H1 (cell line): ENCODE data around the gene SERPINB11. TPM values are rescaled to one million over a fixed set of nuclear protein-coding genes. Genes with fewer than 3 reads are reported as not detected.

Source experiments
- CTCF ChIA-PET: fragments of 300-600 bp; sonication (Branson Sonifier 250); formaldehyde crosslinking; loops from one replicate; lab custom pipeline; 2021; ENCODE audit not compliant: partially characterized antibody; lab: Charles Lee
- POLR2A ChIA-PET: fragments of 300-600 bp; sonication (Branson Sonifier 250); formaldehyde crosslinking; loops from one replicate; lab custom pipeline; 2021; ENCODE audit warnings: inconsistent platforms; ENCODE audit not compliant: partially characterized antibody; lab: Charles Lee
- DNase-seq, 2 experiments: peaks; one replicate each; pipeline versions ENCODE4 v3.0.0 to v3.0.0-alpha.2; 2010 to 2022; ENCODE audit warnings: low spot score in 2 of 2, low read depth in 1 of 2, mixed read lengths in 1 of 2
- FAIRE-seq: peaks from 2 replicates; lab custom pipeline; 2011; peaks lifted over from hg19 to GRCh38; lab: Jason Lieb, UNC
- H2AFZ ChIP-seq: 2 replicates; pipeline ENCODE4 v1.8.1; 2012; ENCODE audit warnings: low read length, inconsistent platforms
- H2AK5ac ChIP-seq: 2 replicates; pipeline ENCODE4 v1.6.1; 2013; ENCODE audit warnings: low read depth, low read length
- H2BK120ac ChIP-seq: replicated peaks from 2 replicates; pipeline ENCODE3; 2013; ENCODE audit warnings: low read depth, low read length, inconsistent platforms
- H2BK12ac ChIP-seq: 2 replicates; pipeline ENCODE4 v1.6.1; 2013; ENCODE audit warnings: low read depth, low read length
- H2BK15ac ChIP-seq: 2 replicates; pipeline ENCODE4 v1.6.1; 2013; ENCODE audit warnings: low read length
- H2BK20ac ChIP-seq: 2 replicates; pipeline ENCODE4 v1.6.1; 2013; ENCODE audit warnings: low read length
- H2BK5ac ChIP-seq: 2 replicates; pipeline ENCODE4 v1.6.1; 2013; ENCODE audit warnings: low read depth, low read length
- H3K14ac ChIP-seq: 2 replicates; pipeline ENCODE4 v1.6.1; 2013; ENCODE audit warnings: inconsistent platforms; ENCODE audit not compliant: insufficient read length
- H3K18ac ChIP-seq: 2 replicates; pipeline ENCODE4 v1.6.1; 2013; ENCODE audit warnings: low read length; ENCODE audit errors: extremely low read depth
- H3K23ac ChIP-seq: 2 replicates; pipeline ENCODE4 v1.6.1; 2013; ENCODE audit warnings: inconsistent platforms; ENCODE audit not compliant: insufficient read length
- H3K23me2 ChIP-seq: 2 replicates; pipeline ENCODE4 v1.6.1; 2013; ENCODE audit warnings: low read depth, low read length
- H3K27ac ChIP-seq: 2 replicates; pipeline ENCODE4 v1.6.1; 2011; ENCODE audit warnings: low read depth, low read length, inconsistent platforms
- H3K27me3 ChIP-seq, 4 experiments: replicated peaks in 1 of 4; 1 replicate in 1 of 4; 2 replicates in 3 of 4; pipeline versions ENCODE4 v1.6.1 to v1.8.1; 2011 to 2013; ENCODE audit warnings: low read length in 3 of 4, mild to moderate bottlenecking in 3 of 4, inconsistent platforms in 2 of 4, mixed read lengths in 2 of 4, moderate library complexity in 1 of 4; ENCODE audit not compliant: control insufficient read depth in 3 of 4, insufficient read depth in 3 of 4; ENCODE audit errors: extremely low read depth in 1 of 4
- H3K36me3 ChIP-seq, 4 experiments: 2 replicates each; pipeline versions ENCODE4 v1.6.1 to v1.8.1; 2011 to 2013; ENCODE audit warnings: mild to moderate bottlenecking in 4 of 4, low read length in 3 of 4, moderate library complexity in 2 of 4, control low read depth in 1 of 4, inconsistent platforms in 1 of 4; ENCODE audit not compliant: insufficient read depth in 4 of 4, control insufficient read depth in 2 of 4
- H3K4ac ChIP-seq: replicated peaks from 2 replicates; pipeline ENCODE3; 2013; ENCODE audit warnings: low read length, low read depth, mixed read lengths, inconsistent platforms; ENCODE audit not compliant: insufficient read length
- H3K4me1 ChIP-seq, 4 experiments: replicated peaks in 1 of 4; 1 replicate in 1 of 4; 2 replicates in 3 of 4; pipeline versions ENCODE4 v1.6.1 to v1.8.1; 2011 to 2013; ENCODE audit warnings: low read length in 3 of 4, inconsistent platforms in 2 of 4, mixed read lengths in 1 of 4; ENCODE audit not compliant: insufficient read depth in 4 of 4, control insufficient read depth in 3 of 4
- H3K4me2 ChIP-seq, 2 experiments: 2 replicates each; pipeline versions ENCODE4 v1.6.1 to v1.8.1; 2011 to 2013; ENCODE audit warnings: low read depth in 2 of 2, low read length in 2 of 2, control low read depth in 1 of 2, inconsistent platforms in 1 of 2, mild to moderate bottlenecking in 1 of 2; ENCODE audit not compliant: insufficient read depth in 1 of 2
- H3K4me3 ChIP-seq, 4 experiments: fragments of 200-600, 300-600 bp in 1 of 4; sonication (generic), shearing (Covaris generic), sonication (Bioruptor Twin) in 1 of 4; 2 replicates each; pipeline versions ENCODE4 v1.5.1 to v1.8.1; 2011 to 2016; ENCODE audit warnings: low read length in 4 of 4, low read depth in 3 of 4, control low read depth in 2 of 4, inconsistent platforms in 2 of 4, mild to moderate bottlenecking in 2 of 4, mixed read lengths in 1 of 4, moderate library complexity in 1 of 4; ENCODE audit not compliant: insufficient read depth in 2 of 4; ENCODE audit errors: extremely low read depth in 1 of 4
- H3K56ac ChIP-seq: replicated peaks from 2 replicates; pipeline ENCODE3; 2013; ENCODE audit warnings: low read depth, mild to moderate bottlenecking, mixed read lengths, low read length, inconsistent platforms; ENCODE audit not compliant: insufficient read length
- H3K79me1 ChIP-seq: 2 replicates; pipeline ENCODE4 v1.6.1; 2013; ENCODE audit warnings: low read depth, low read length, control low read depth
- H3K79me2 ChIP-seq, 2 experiments: 2 replicates each; pipeline versions ENCODE4 v1.6.1 to v1.8.1; 2012 to 2013; ENCODE audit warnings: low read length in 2 of 2, mild to moderate bottlenecking in 2 of 2, inconsistent platforms in 1 of 2; ENCODE audit not compliant: insufficient read depth in 2 of 2, control insufficient read depth in 1 of 2
- H3K9ac ChIP-seq, 4 experiments: replicated peaks in 1 of 4; 1 replicate in 1 of 4; 2 replicates in 3 of 4; pipeline versions ENCODE4 v1.6.1 to v1.8.1; 2011 to 2013; ENCODE audit warnings: low read depth in 3 of 4, low read length in 3 of 4, control low read depth in 2 of 4, mild to moderate bottlenecking in 2 of 4, moderate library complexity in 2 of 4, inconsistent platforms in 1 of 4; ENCODE audit errors: extremely low read depth in 1 of 4
- H3K9me3 ChIP-seq, 2 experiments: 2 replicates each; pipeline versions ENCODE4 v1.6.1 to v1.8.1; 2012 to 2013; ENCODE audit warnings: mild to moderate bottlenecking in 2 of 2, moderate library complexity in 2 of 2, control low read depth in 1 of 2, inconsistent platforms in 1 of 2, low read depth in 1 of 2, low read length in 1 of 2, mixed read lengths in 1 of 2; ENCODE audit not compliant: insufficient read depth in 2 of 2
- H4K20me1 ChIP-seq, 2 experiments: replicated peaks in 1 of 2; 2 replicates each; pipeline versions ENCODE3 to v1.8.1; 2011 to 2013; ENCODE audit warnings: inconsistent platforms in 2 of 2, low read length in 2 of 2, mild to moderate bottlenecking in 1 of 2; ENCODE audit not compliant: insufficient read depth in 2 of 2, control insufficient read depth in 1 of 2
- H4K5ac ChIP-seq: 2 replicates; pipeline ENCODE4 v1.6.1; 2013; ENCODE audit warnings: low read length, low read depth, mixed read lengths, inconsistent platforms; ENCODE audit not compliant: insufficient read length
- H4K8ac ChIP-seq: 2 replicates; pipeline ENCODE4 v1.8.0; 2013; ENCODE audit warnings: mild to moderate bottlenecking, moderate library complexity, low read length, inconsistent platforms; ENCODE audit not compliant: insufficient read depth; ENCODE audit errors: extremely low read depth
- H4K91ac ChIP-seq: replicated peaks from 2 replicates; pipeline ENCODE3; 2013; ENCODE audit warnings: low read length, mixed read lengths, inconsistent platforms; ENCODE audit not compliant: insufficient read length
- CHD2 ChIP-seq: IDR thresholded peaks from 2 replicates; pipeline ENCODE4 v1.6.1; 2012; ENCODE audit warnings: low read length, improper control_type of control experiment
- EZH2 ChIP-seq: fragments of 200-600 bp; sonication (generic); IDR thresholded peaks from 2 replicates; pipeline ENCODE4 v1.7.1; 2012; ENCODE audit warnings: low read depth, mild to moderate bottlenecking, moderate library complexity, low read length, inconsistent platforms; ENCODE audit not compliant: severe bottlenecking
- RAD21 ChIP-seq, 2 experiments: IDR thresholded peaks in 1 of 2; conservative IDR thresholded peaks in 1 of 2; 2 replicates each; pipeline ENCODE4 v1.6.1; 2011; ENCODE audit warnings: low read depth in 2 of 2, low read length in 2 of 2, improper control_type of control experiment in 1 of 2, inconsistent platforms in 1 of 2, mild to moderate bottlenecking in 1 of 2, moderate library complexity in 1 of 2
- WGBS, 2 experiments: shearing (Covaris generic) in 1 of 2; methylation state at CpG; one replicate each; pipeline versions ENCODE4 v1.1.6 to v1.1.7; 2013 to 2015; ENCODE audit warnings: low lambda C conversion rate in 2 of 2, mixed read lengths in 2 of 2, inconsistent platforms in 1 of 2, low coverage in 1 of 2, missing lambda C conversion rate in 1 of 2; ENCODE audit not compliant: insufficient replicate concordance in 2 of 2, insufficient coverage in 1 of 2, insufficient read length in 1 of 2; ENCODE audit errors: extremely low coverage in 1 of 2, missing lambda C conversion rate in 1 of 2; 5-methylcytosine and 5-hydroxymethylcytosine counted together
- polyA plus RNA-seq, 7 experiments: library from polyadenylated mRNA; depleted of rRNA in 3 of 7; stranded (reverse) in 5 of 7; unstranded in 2 of 7; fragments of >200 nt in 5 of 7; fragments of 200-250 nt in 2 of 7; gene quantifications; 1 replicate in 5 of 7; 2 replicates in 1 of 7; 4 replicates in 1 of 7; pipeline versions ENCODE4 v1.2.1 to v1.2.3, GENCODE V29; 2011 to 2013; ENCODE audit warnings: missing spikeins in 2 of 7, mixed read lengths in 2 of 7
- total RNA-seq: library from RNA; stranded (reverse); fragmentation: NEBNext Ultra II Directional; extraction: Animal tissue kit (Norgen Biotek cat#: 25700); gene quantifications from 2 replicates; pipeline ENCODE4 v1.2.1, GENCODE V29; 2021

The SERPINB11 gene
- total and polyA plus RNA-seq, 2 of the 8 experiments (the other 6 are each of a cell fraction or from before 2014, with no cell fraction given), result not detected

GRCh38 chr18:63679820-63680606 lies 22.7 kb upstream of the SERPINB11 start:
- Histone ChIP-seq H4K20me1 (no peaks in the 10 kb centered on the region), H2AFZ (no peak overlapping the region), H3K4me3 (no peak overlapping the region), H3K36me3 (no peaks in the 10 kb centered on the region), H3K4me1 (peaks cover 1 to 6% (median 5%) of the 10 kb centered on the region in 4 experiments; a peak in 4 of 7 replicates), H3K4me2 (no peak overlapping the region), H2AK5ac (no peak overlapping the region), H3K18ac (no peak overlapping the region), H3K79me1 (no peaks in the 10 kb centered on the region), H3K9me3 (no peaks in the 10 kb centered on the region), H2BK15ac (no peak overlapping the region), H2BK12ac (no peak overlapping the region), H3K9ac (no peak overlapping the region), H3K14ac (no peak overlapping the region), H3K27ac (no peak overlapping the region), H3K4ac (no peak overlapping the region), H2BK120ac (no peak overlapping the region), H4K8ac (no peak overlapping the region), H3K23me2 (no peaks in the 10 kb centered on the region), H3K27me3 (no peaks in the 10 kb centered on the region), H2BK5ac (no peak overlapping the region), H3K79me2 (no peaks in the 10 kb centered on the region), H2BK20ac (no peak overlapping the region), H3K23ac (no peak overlapping the region), H3K56ac (no peak overlapping the region), H4K5ac (no peak overlapping the region), H4K91ac (no peak overlapping the region)
- no peak for FAIRE-seq
- CTCF ChIA-PET, result interaction anchor here (0.9 to 5.7 kb wide), 5 partner anchors 42 to 256 kb away, joined by 3 to 35 read pairs (median 3); no protein-coding TSS in a partner anchor
- 88% methylated on average over 5 of the region's 5 CpGs; no CpG with 5 or more reads in 1 of the 2 experiments for WGBS, 2 experiments
- DNase-seq, result no peak
- POLR2A ChIA-PET, result no interaction called here
- TF ChIP-seq RAD21 (IDR thresholded peaks at IDR 0.05 in 1 of 2, conservative IDR thresholded peaks at IDR 0.05 in 1 of 2; ENCODE audit: low read depth in 2 of 2, low read length in 2 of 2) (peak in 1 of 2 experiments; percentile 13; a peak in 2 of 4 replicates), CHD2 (no peak), EZH2 (no peak)
